ENCODE measurements around the gene KNDC1.

- TF ChIP-seq REST (IDR thresholded peaks at IDR 0.05; ENCODE audit: low read depth, low read length) (no peak), MLLT1 (IDR thresholded peaks at IDR 0.05) (no peak), CREM (IDR thresholded peaks at IDR 0.05; ENCODE audit: low read depth) (no peak)
These were observed 99.6 kb downstream of the KNDC1 start for GRCh38 chr10:133259602-133259989.
